Breast epithelium (tissue), 3 donors: ENCODE measurements around the gene CNOT6L.

Experiments
- POLR2A ChIP-seq: fragments of 450-650 bp; IDR thresholded peaks from one replicate; pipeline ENCODE4 v1.6.1; 2016; ENCODE audit warnings: antibody characterized with exemption, mild to moderate bottlenecking, moderate library complexity
- TF ChIP-seq, protein P1 (sequence below), 3 donors: fragments of 450-650 bp; IDR thresholded peaks; one replicate each; pipeline ENCODE4 v1.5.1; 2016 to 2017; ENCODE audit warnings: antibody characterized with exemption in 3 of 3, mild to moderate bottlenecking in 3 of 3, moderate library complexity in 3 of 3

DNA sequence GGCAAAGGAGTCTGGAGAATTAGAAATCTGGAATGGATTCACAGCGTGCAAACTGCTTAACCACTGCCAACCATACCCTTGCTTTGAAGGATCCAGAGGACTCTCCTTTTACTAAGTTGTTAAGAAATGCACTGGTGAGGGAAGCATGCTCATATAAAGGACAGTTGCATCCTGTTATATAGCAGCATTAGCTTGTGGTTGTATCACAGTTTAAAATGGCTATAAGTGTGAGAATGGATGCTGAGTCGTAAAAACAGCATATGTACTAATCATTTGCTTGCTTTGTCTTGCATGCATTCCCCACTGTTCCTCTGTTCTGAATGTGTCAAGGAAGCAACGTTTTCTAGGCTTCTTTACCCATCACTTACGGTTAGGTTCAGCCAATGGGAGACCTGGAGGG is 112.5 kb downstream of the CNOT6L start:
- TF ChIP-seq POLR2A: no peak
- TF ChIP-seq, protein P1, sequence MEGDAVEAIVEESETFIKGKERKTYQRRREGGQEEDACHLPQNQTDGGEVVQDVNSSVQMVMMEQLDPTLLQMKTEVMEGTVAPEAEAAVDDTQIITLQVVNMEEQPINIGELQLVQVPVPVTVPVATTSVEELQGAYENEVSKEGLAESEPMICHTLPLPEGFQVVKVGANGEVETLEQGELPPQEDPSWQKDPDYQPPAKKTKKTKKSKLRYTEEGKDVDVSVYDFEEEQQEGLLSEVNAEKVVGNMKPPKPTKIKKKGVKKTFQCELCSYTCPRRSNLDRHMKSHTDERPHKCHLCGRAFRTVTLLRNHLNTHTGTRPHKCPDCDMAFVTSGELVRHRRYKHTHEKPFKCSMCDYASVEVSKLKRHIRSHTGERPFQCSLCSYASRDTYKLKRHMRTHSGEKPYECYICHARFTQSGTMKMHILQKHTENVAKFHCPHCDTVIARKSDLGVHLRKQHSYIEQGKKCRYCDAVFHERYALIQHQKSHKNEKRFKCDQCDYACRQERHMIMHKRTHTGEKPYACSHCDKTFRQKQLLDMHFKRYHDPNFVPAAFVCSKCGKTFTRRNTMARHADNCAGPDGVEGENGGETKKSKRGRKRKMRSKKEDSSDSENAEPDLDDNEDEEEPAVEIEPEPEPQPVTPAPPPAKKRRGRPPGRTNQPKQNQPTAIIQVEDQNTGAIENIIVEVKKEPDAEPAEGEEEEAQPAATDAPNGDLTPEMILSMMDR (IDR thresholded peaks at IDR 0.05): no peak
